HUES64 (cell line): ENCODE data around the gene ADRM1.

Source experiments
- H3K27ac ChIP-seq: 2 replicates; pipeline ENCODE4 v1.7.0; 2013; ENCODE audit warnings: low read depth, low read length, inconsistent platforms
- H3K27me3 ChIP-seq: 2 replicates; pipeline ENCODE4 v1.6.1; 2013; ENCODE audit warnings: mild to moderate bottlenecking, low read length; ENCODE audit not compliant: insufficient read depth
- H3K36me3 ChIP-seq: 2 replicates; pipeline ENCODE4 v1.6.1; 2013; ENCODE audit warnings: mild to moderate bottlenecking, low read length; ENCODE audit not compliant: insufficient read depth
- H3K4me1 ChIP-seq: 2 replicates; pipeline ENCODE4 v1.6.1; 2013; ENCODE audit warnings: mild to moderate bottlenecking, low read length, moderate library complexity; ENCODE audit not compliant: insufficient read depth
- H3K4me3 ChIP-seq: 2 replicates; pipeline ENCODE4 v1.5.1; 2013; ENCODE audit warnings: mild to moderate bottlenecking, low read length, moderate library complexity
- H3K9ac ChIP-seq: 2 replicates; pipeline ENCODE4 v1.6.1; 2013; ENCODE audit warnings: mild to moderate bottlenecking, low read depth, low read length
- H3K9me3 ChIP-seq: 2 replicates; pipeline ENCODE4 v1.6.1; 2013; ENCODE audit warnings: low read depth, low read length; ENCODE audit not compliant: insufficient read depth
- WGBS: fragments of 150-250, 120-280 bp; methylation state at CpG from one replicate; pipeline ENCODE4 v1.1.7; 2013; ENCODE audit warnings: missing lambda C conversion rate; 5-methylcytosine and 5-hydroxymethylcytosine counted together

ADRM1 gene

DNA sequence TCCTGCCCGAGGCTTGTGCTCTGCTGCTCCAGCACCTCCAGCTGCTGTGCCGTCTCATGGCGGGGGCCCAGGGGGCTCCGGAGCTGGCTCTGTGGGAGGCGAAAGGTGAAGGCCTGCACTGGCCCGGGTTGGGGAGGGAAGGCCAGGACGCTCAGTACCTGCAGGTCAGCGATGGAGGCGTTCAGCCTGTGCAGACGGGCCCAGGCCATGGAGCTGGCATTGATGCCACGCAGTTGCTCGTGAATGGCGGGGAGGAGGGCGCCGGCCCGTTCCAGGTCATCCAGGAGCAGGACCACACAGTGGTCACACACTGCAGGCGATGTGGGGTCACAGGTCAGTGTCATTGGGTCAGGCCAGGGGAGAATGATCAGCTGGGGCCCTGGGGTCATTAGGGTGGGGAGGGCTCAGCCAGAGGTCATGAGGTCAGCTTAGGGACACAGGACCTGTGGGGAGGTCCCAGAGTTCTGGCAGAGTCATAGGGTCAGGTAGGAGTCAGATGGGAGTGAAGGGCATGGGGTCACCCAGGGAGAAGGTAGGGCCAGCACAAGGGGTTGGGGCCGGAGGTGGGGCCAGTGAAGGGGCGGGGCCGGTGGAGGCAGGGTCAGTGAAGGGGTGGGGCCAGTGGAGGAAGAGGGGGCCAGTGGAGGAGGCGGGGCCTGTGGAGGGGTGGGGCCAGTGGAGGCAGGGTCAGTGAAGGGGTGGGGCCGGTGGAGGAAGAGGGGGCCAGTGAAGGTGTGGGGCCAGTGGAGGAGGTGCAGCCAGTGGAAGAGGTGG, 18.0 kb downstream of the ADRM1 start:
- Histone ChIP-seq H3K36me3 (peaks cover 79% of the 10 kb centered on the region), H3K27ac (no peak overlapping the region), H3K9me3 (no peaks in the 10 kb centered on the region; the same call in 1 of the 2 replicates), H3K9ac (no peak overlapping the region), H3K27me3 (no peaks in the 10 kb centered on the region), H3K4me3 (no peak overlapping the region), H3K4me1 (no peaks in the 10 kb centered on the region)
- WGBS, result 94% methylated on average over 22 of the region's 22 CpGs

DNA sequence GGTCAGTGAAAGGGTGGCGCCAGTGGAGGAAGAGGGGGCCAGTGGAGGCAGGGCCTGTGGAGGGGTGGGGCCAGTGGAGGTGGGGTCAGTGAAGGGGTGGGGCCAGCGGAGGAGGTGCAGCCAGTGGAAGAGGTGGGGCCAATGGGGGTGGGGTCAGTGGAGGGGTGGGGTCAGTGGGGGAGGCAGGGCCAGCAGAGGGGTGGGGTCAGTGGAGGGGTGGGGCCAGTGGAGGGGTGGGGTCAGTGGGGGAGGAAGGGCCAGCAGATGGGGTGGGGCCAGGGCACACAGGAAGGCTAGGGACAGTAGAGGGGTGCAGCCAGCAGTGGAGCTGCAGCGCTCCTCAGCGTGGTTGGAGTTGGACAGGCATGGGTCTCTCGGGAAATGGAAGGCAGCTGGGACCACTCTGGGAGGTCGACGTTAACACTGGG, 18.7 kb downstream of the ADRM1 start:
- H3K27ac ChIP-seq, result no peak overlapping the region
- no peaks in the 10 kb centered on the region for H3K27me3 ChIP-seq
- H3K4me3 ChIP-seq, result no peak overlapping the region
- peaks cover 79% of the 10 kb centered on the region for H3K36me3 ChIP-seq
- H3K9ac ChIP-seq, result no peak overlapping the region
- H3K9me3 ChIP-seq, result no peaks in the 10 kb centered on the region; the same call in 1 of the 2 replicates
- no peaks in the 10 kb centered on the region for H3K4me1 ChIP-seq
- 94% methylated on average over 7 of the region's 7 CpGs for WGBS

GRCh38 chr20:62321975-62322374, 19.2 kb downstream of the ADRM1 start:
- no peak overlapping the region for H3K9ac ChIP-seq
- H3K27me3 ChIP-seq, result no peaks in the 10 kb centered on the region
- WGBS, result 97% methylated on average over 16 of the region's 16 CpGs
- H3K27ac ChIP-seq, result no peak overlapping the region
- no peaks in the 10 kb centered on the region for H3K4me1 ChIP-seq
- H3K9me3 ChIP-seq, result no peaks in the 10 kb centered on the region; the same call in 1 of the 2 replicates
- H3K36me3 ChIP-seq, result peaks cover 79% of the 10 kb centered on the region
- no peak overlapping the region for H3K4me3 ChIP-seq

DNA sequence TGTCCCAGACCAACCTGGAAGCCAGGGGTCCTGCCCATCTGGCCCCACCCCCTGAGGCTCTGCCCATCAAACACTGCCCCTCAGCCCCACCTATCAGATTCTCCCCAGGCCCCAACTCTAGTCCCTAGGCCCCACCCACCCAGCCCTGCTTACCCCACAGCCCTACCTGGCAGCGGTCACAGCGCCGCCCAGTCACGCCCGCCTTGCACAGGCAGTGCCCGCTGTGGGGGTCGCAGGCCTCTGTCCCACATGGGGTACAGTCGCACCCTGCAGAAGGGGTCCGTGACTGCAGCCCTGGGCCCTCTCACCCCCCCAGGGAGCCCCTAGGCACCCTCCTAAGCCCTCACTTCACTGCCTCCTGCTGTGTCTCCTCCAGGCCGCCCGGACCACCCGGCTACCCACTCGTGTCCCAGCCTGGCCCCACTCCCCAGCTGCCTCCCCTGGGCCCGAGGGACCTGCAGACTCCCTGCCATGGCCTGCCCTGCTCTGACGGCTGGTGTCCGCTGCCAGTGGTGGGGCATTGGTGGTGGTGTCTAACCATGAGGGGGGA, 19.8 kb downstream of the ADRM1 start:
- Histone ChIP-seq H3K27ac (no peak overlapping the region), H3K36me3 (peaks cover 79% of the 10 kb centered on the region)
- WGBS, result 97% methylated on average over 16 of the region's 16 CpGs

DNA sequence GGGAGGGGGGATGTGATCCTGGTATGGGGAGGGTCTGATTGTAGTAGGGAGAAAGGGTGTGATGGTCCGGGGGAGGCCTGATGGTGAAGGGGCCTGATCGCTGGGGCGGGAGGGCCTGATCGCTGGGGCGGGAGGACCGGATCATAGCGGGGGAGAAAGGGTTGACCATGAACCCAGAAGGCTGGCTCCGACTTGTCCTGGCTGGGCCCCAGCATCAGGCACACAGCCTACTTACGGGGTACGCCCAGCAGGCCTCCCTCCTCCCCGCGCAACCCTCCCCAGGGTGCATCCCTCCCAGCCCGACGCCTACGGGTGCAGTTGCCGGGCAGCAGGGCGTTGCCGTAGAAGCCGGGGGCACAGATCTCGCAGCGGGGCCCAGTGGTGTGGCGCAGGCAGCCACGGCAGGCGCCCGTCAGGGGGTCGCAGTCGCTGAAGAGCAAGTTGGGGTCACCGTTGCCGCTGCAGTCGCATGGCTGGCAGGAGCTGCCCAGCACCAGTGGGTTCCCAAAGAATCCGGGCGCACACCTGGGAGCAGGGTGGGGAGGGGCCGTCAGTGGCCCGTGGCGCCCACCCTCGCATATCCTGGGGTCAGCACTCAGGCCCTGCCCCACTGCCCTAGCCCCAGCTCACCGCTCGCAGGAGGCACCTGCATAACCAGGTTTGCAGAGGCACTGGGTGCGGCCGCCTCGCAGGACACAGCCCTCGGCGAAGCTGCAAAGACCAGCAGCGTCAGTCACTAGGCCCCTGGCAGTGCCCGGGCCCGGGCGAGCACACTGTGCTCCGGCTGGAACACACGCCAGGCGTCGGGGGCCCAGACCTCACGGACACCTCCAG, 20.6 kb downstream of the ADRM1 start:
- H3K4me3 ChIP-seq, result no peak overlapping the region
- H3K9me3 ChIP-seq, result no peaks in the 10 kb centered on the region
- H3K27ac ChIP-seq, result no peak overlapping the region
- WGBS, result 93% methylated on average over 52 of the region's 52 CpGs
- no peaks in the 10 kb centered on the region for H3K27me3 ChIP-seq
- no peak overlapping the region for H3K9ac ChIP-seq
- peaks cover 85% of the 10 kb centered on the region for H3K36me3 ChIP-seq
- no peaks in the 10 kb centered on the region for H3K4me1 ChIP-seq

More for the DNA sequence above, 19.8 kb downstream of the ADRM1 start:
- no peaks in the 10 kb centered on the region for H3K4me1 ChIP-seq
- no peak overlapping the region for H3K4me3 ChIP-seq
- H3K9me3 ChIP-seq, result no peaks in the 10 kb centered on the region; the same call in 1 of the 2 replicates
- no peak overlapping the region for H3K9ac ChIP-seq
- H3K27me3 ChIP-seq, result no peaks in the 10 kb centered on the region

GRCh38 chr20:62323980-62324906, 21.4 kb downstream of the ADRM1 start:
- no peak overlapping the region for H3K9ac ChIP-seq
- H3K27ac ChIP-seq, result no peak overlapping the region
- 91% methylated on average over 25 of the region's 25 CpGs for WGBS
- H3K27me3 ChIP-seq, result no peaks in the 10 kb centered on the region
- H3K9me3 ChIP-seq, result no peaks in the 10 kb centered on the region
- peaks cover 85% of the 10 kb centered on the region for H3K36me3 ChIP-seq
- no peak overlapping the region for H3K4me3 ChIP-seq
- no peaks in the 10 kb centered on the region for H3K4me1 ChIP-seq

DNA sequence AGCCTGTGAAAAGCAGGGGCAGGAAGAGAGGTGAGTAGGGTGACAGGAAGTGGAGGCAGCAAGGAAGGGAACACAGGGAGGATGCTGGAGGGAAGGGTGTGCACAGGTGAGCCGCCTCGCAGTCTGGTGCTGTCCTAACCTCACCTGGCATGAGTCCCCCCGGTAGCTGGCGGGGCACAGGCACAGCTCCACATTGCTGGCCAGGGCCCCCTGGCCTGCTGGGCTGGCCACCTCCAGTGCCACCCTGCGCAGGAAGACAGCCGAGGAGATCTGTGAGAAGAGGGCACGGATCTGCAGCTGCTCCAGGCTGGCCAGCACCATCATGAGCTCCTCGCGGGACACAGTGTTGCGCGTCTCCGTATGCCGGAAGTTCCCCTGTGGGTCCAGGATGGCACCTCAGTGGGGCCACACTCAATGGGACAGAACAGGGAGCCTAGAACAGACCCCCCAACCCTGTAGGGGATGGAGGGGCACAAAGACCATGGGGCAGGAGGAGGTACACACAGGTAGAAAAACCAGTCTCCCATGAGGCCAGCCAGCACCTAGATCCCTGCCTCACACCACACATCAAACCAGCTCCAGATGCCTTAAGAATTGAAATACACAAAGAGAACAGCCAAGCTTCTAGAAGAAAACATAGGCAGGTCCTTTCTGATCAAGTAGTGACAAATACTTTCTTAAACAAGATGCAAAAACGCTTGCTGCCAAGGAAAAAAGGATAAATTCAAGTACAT, 22.5 kb downstream of the ADRM1 start:
- 89% methylated on average over 14 of the region's 14 CpGs for WGBS
- Histone ChIP-seq H3K27ac (no peak overlapping the region), H3K36me3 (peaks cover 86% of the 10 kb centered on the region), H3K4me3 (no peak overlapping the region), H3K9me3 (no peaks in the 10 kb centered on the region), H3K4me1 (no peaks in the 10 kb centered on the region), H3K9ac (no peak overlapping the region), H3K27me3 (no peaks in the 10 kb centered on the region)

DNA sequence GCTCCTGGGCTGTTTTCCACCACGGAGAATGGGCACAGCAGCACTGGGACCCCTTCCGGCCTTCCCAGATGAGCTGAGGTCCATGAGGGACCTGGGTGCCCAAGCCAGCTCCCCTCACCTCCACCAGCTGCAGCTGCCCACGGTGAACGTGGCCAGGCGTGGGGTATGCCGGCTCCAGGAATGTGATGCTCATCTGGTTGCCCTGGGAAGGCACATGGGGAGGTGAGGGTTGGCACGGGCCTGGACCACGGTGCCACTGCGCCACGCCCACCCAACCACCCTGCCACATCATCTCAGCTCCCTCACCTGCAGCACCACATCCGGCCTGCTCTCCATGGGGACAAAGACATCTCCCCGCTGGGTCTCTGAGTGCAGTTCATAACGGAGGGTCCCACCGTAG, 23.8 kb downstream of the ADRM1 start:
- H3K9ac ChIP-seq, result no peak overlapping the region
- 94% methylated on average over 14 of the region's 14 CpGs for WGBS
- no peaks in the 10 kb centered on the region for H3K4me1 ChIP-seq
- peaks cover 90% of the 10 kb centered on the region for H3K36me3 ChIP-seq
- H3K9me3 ChIP-seq, result no peaks in the 10 kb centered on the region
- H3K4me3 ChIP-seq, result no peak overlapping the region
- H3K27ac ChIP-seq, result no peak overlapping the region
- H3K27me3 ChIP-seq, result no peaks in the 10 kb centered on the region

DNA sequence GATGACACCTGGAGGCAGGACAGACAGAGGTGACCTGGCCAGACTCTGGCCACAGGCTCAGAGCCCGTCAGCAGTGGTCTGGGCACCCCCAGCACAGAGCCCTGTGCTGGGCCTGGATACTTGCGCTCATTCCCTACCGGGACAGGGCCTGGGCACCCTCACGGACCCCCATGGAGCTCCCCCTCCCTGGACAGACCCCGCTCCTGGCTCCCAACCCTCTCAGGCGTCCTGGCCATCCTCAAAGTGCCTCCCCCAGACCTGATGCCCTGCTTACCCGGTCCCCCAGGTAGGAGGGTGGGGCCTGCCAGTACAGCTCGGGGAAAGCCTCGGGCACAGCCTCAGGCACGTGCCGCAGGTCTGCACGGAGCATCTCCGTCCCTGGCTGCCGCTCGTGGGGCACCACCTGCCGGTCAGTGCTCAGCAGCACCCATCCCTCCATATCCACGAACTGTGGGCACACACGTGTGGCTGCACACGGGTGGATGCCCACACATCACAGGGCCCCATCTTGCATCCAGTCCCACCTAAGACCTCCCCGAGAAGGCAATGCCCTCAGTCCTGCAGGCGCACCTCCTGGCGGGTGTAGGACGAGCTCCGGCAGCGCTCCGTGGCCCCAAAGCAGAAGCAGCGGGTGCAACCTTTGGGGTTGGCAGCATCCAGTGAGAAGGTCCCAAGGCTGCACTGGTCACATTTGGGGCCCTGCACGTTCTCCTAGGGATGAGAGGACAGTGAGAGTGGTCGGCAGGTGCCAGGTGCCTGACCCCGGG, 24.3 kb downstream of the ADRM1 start:
- Histone ChIP-seq H3K9ac (no peak overlapping the region), H3K36me3 (peaks cover 90% of the 10 kb centered on the region), H3K27ac (no peak overlapping the region), H3K9me3 (no peaks in the 10 kb centered on the region), H3K4me1 (no peaks in the 10 kb centered on the region), H3K27me3 (no peaks in the 10 kb centered on the region), H3K4me3 (no peak overlapping the region)
- 86% methylated on average over 30 of the region's 30 CpGs for WGBS
